PC-9 (cell line): Measurements from ENCODE around the gene P2RY13.

ENCODE experiments used
- CTCF ChIP-seq: fragments of 200-600 bp; sonication (generic); conservative IDR thresholded peaks from 2 replicates; pipeline ENCODE4 v1.6.1; 2017; ENCODE audit warnings: mixed run types, antibody characterized with exemption, mild to moderate bottlenecking, moderate library complexity
- EZH2 ChIP-seq: fragments of 200-600 bp; sonication (generic); IDR thresholded peaks from 2 replicates; pipeline ENCODE4 v1.8.0; 2017; ENCODE audit warnings: antibody characterized with exemption, low read depth

DNA sequence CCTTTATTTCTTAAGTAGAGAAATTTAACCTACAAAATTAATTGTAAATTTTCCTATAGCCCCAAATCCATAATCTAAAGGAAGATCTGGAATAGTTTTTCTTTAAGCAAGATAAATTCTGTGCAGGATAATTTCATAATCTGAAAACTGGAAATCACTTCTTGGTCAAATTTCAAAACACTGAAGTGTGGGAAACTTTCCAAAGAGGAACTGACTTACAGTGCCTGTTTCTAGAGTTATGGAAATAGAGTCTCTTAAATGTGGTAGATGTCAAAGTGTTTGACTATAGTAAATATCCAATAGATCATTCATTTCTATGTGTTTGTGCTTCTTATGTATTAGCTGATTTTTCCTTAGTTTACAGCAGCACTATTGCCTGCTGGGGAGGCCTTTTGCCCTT is 1.6 kb upstream of the P2RY13 start:
- TF ChIP-seq CTCF = no peak
- TF ChIP-seq EZH2 = no peak
